GM12864 (cell line): Measurements from ENCODE around the gene IL18.
A peak's percentile ranks its signal among the peaks of the same experiment; 100 is the strongest.

Source experiments
- DNase-seq: peaks from one replicate; pipeline ENCODE4 v3.0.0-alpha.2; 2011; ENCODE audit warnings: low read depth
- H3K4me3 ChIP-seq: 2 replicates; pipeline ENCODE4 v1.5.1; 2011; ENCODE audit warnings: mild to moderate bottlenecking, low read depth, low read length, control low read depth
- TF ChIP-seq, protein P1 (sequence below): IDR thresholded peaks from 2 replicates; pipeline ENCODE4 v1.5.1; 2011; ENCODE audit warnings: low read depth, mild to moderate bottlenecking, moderate library complexity, low read length, control low read depth, inconsistent platforms; ENCODE audit errors: missing control alignments

Gene IL18

DNA sequence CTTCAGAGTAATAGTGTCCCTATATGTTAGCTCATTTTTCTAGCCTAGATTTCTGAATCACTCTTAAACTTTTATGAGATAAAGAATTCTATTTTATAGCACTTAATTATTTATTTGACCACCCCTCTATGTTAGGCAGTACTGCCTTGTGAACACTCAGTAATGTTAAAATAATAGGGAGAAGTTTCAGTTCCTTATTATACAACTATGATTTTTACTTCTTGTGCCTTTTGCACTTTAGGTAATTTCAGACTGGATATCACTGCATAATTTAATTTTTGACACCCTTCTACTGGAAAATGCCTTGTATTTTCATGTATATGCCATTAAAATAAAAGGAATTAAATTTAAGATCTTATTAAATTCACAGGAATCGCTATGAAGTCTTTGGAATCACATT lies 14.5 kb upstream of the IL18 start:
- DNase-seq = no peak
- TF ChIP-seq, protein P1, sequence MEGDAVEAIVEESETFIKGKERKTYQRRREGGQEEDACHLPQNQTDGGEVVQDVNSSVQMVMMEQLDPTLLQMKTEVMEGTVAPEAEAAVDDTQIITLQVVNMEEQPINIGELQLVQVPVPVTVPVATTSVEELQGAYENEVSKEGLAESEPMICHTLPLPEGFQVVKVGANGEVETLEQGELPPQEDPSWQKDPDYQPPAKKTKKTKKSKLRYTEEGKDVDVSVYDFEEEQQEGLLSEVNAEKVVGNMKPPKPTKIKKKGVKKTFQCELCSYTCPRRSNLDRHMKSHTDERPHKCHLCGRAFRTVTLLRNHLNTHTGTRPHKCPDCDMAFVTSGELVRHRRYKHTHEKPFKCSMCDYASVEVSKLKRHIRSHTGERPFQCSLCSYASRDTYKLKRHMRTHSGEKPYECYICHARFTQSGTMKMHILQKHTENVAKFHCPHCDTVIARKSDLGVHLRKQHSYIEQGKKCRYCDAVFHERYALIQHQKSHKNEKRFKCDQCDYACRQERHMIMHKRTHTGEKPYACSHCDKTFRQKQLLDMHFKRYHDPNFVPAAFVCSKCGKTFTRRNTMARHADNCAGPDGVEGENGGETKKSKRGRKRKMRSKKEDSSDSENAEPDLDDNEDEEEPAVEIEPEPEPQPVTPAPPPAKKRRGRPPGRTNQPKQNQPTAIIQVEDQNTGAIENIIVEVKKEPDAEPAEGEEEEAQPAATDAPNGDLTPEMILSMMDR = no peak
- no peak overlapping the region for H3K4me3 ChIP-seq

DNA sequence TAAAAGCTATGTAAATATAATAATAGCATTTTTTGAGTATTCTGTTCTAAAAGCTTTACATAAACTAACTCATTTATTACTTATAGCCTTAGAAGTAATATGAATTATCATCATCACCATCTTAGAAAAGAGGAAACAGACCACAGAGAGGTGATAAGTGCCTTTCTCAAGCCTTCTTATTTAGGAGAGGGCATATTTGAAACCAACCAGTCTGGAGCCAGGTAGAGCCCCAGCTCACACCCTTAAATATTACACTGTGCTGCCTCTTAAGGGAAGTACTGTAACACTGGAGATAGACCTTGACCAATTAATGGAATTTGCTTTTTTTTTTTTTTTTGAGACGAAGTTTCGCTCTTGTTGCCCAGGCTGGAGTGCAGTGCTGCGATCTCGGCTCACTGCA lies 13.7 kb upstream of the IL18 start:
- TF ChIP-seq, protein P1 = no peak
- DNase-seq = no peak
- no peak overlapping the region for H3K4me3 ChIP-seq

GRCh38 chr11:112176077-112176476 lies 12.2 kb upstream of the IL18 start:
- H3K4me3 ChIP-seq = no peak overlapping the region
- no peak for DNase-seq
- TF ChIP-seq, protein P1 = no peak

DNA sequence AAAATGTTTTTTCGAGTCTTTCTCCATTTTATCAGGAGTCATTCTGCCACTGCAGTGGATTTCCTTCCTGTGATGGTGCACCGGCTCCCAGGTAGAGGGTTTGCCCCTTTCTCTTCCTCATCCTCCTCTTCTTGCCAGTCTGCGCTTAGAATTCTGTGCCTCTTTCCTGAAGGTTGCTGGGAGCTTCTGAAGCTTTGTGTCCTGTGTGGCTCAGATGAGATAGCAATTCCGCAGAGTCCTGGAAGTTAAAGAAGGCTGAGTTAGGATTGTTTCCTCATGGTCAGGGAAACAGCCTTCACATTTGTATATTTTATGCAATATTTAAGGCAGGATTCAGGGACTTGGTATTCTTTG lies 11.7 kb upstream of the IL18 start:
- no peak overlapping the region for H3K4me3 ChIP-seq
- TF ChIP-seq, protein P1 = no peak
- DNase-seq = no peak

DNA sequence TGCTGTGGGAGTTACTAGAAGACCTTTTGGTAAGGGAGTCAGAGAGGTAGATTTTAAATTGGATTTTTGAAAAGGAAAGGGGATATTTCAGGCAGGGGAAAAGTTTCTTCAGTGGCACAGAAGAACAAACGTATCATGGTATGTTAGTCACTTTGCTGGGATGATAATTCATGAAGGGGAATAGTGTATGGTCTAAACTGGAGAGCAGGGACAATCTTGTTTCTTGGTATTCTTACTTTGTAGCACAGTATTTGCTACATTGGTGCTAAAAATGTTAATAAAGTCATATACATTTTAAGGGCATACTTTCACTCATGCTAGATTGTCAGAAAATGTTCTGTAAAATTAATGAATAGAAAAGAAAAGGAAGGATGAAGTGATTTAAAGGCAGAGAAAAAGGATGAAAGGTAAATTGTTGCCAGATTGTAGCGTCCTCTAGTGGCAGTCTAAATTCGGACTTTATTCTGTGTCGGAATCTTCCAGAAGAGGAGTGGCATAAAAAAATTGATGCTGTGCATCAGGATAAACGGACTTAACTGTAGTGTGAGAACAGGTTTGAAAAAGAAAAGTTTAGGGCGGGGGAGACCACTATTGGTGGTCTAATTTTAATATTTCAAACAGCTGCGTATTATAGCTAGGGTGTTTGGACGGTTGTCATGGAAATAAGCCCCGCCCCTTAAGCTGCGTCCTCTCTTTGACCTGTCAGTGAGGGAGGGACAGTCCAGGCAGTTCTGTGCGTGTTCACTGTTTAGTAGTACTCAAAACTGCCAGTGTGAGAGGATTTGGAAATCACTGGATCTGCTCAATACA lies 11.1 kb upstream of the IL18 start, which contains the start of gene BCO2:
TSS of gene BCO2 (plus strand) at position 724 of the 810 bp plus-strand sequence. CDS start 90 bp downstream, outside the sequence.
- DNase-seq = no peak
- TF ChIP-seq, protein P1 = peak; percentile 84

GRCh38 chr11:112173152-112173551 lies 9.3 kb upstream of the IL18 start:
- no peak overlapping the region for H3K4me3 ChIP-seq
- TF ChIP-seq, protein P1 = no peak
- no peak for DNase-seq

More for the DNA sequence above, 11.1 kb upstream of the IL18 start, which contains the start of gene BCO2:
- H3K4me3 ChIP-seq = no peak within 1 kb of the TSS
